Measurements from ENCODE around the gene PTPRK. TPM values are rescaled to one million over a fixed set of nuclear protein-coding genes. Genes with fewer than 3 reads are reported as not detected.

PTPRK gene
- total and polyA plus RNA-seq, 3 experiments from 2014 or later = 0.74 to 23.0 (median 21.3) TPM

GRCh38 chr6:128479048-128479666 lies 41.2 kb downstream of the PTPRK start:
- H3K27me3 Mint-ChIP-seq = peaks cover 2 to 7% of the 10 kb centered on the region in 2 donors
- Histone ChIP-seq H3K27me3 (ENCODE audit: insufficient read depth, low read length, poor library complexity, severe bottlenecking) (no peaks in the 10 kb centered on the region), H3K4me1 (ENCODE audit: insufficient read depth, low read length) (peaks cover 10% of the 10 kb centered on the region), H3K4me3 (ENCODE audit: low read length) (peak overlapping the region; percentile 48), H3K9me3 (ENCODE audit: low read length) (no peaks in the 10 kb centered on the region), H3K36me3 (ENCODE audit: insufficient read depth, low read length) (no peaks in the 10 kb centered on the region), H3K27ac (ENCODE audit: low read depth, low read length) (no peak overlapping the region)
- H3K4me3 Mint-ChIP-seq = peak overlapping the region; percentile 67 to 88 (median 84)
- ChIA-PET CTCF (no interaction called here), POLR2A (no interaction called here)
- no peak for DNase-seq
- no peaks in the 10 kb centered on the region for H3K9me3 Mint-ChIP-seq
- peak overlapping the region in 3 of 8 donors; percentile 4 to 64 (median 36) for H3K27ac Mint-ChIP-seq
- H3K36me3 Mint-ChIP-seq = peaks cover 0 to 1% (median 0%) of the 10 kb centered on the region in 3 donors
- peaks cover 8 to 17% (median 12%) of the 10 kb centered on the region in 3 donors for H3K4me1 Mint-ChIP-seq

GRCh38 chr6:128478230-128479047 lies 42.0 kb downstream of the PTPRK start:
- Histone ChIP-seq H3K36me3 (ENCODE audit: insufficient read depth, low read length) (no peaks in the 10 kb centered on the region), H3K4me3 (ENCODE audit: low read length) (peak overlapping the region; percentile 48), H3K4me1 (ENCODE audit: insufficient read depth, low read length) (peaks cover 10% of the 10 kb centered on the region), H3K27ac (ENCODE audit: low read depth, low read length) (no peak overlapping the region), H3K9me3 (ENCODE audit: low read length) (no peaks in the 10 kb centered on the region), H3K27me3 (ENCODE audit: insufficient read depth, low read length, poor library complexity, severe bottlenecking) (no peaks in the 10 kb centered on the region)
- Mint-ChIP-seq H3K36me3 (peaks cover 0 to 1% (median 0%) of the 10 kb centered on the region in 3 donors), H3K27me3 (peaks cover 1 to 2% of the 10 kb centered on the region in 2 donors), H3K27ac (peak overlapping the region in 5 of 8 donors; percentile 29 to 87 (median 49)), H3K4me1 (peaks cover 8 to 17% (median 12%) of the 10 kb centered on the region in 3 donors), H3K4me3 (peak overlapping the region; percentile 67 to 88 (median 84)), H3K9me3 (no peaks in the 10 kb centered on the region)
- CTCF ChIA-PET = no interaction called here
- DNase-seq = peak in 2 of 5 donors; percentile 2 to 9
- POLR2A ChIA-PET = no interaction called here

- no peak for DNase-seq
- Histone ChIP-seq H3K4me3 (ENCODE audit: low read length) (no peak overlapping the region), H3K4me1 (ENCODE audit: insufficient read depth, low read length) (peaks cover 10% of the 10 kb centered on the region), H3K27me3 (ENCODE audit: insufficient read depth, low read length, poor library complexity, severe bottlenecking) (no peaks in the 10 kb centered on the region), H3K27ac (ENCODE audit: low read depth, low read length) (no peak overlapping the region), H3K9me3 (ENCODE audit: low read length) (no peaks in the 10 kb centered on the region), H3K36me3 (ENCODE audit: insufficient read depth, low read length) (no peaks in the 10 kb centered on the region)
- H3K4me1 Mint-ChIP-seq = peaks cover 8 to 17% (median 12%) of the 10 kb centered on the region in 3 donors
- ChIA-PET CTCF (no interaction called here), POLR2A (no interaction called here)
- H3K4me3 Mint-ChIP-seq = no peak overlapping the region
- no peak overlapping the region for H3K27ac Mint-ChIP-seq
- H3K27me3 Mint-ChIP-seq = peaks cover 0 to 3% of the 10 kb centered on the region in 2 donors
- peaks cover 0 to 1% (median 0%) of the 10 kb centered on the region in 3 donors for H3K36me3 Mint-ChIP-seq
- H3K9me3 Mint-ChIP-seq = no peaks in the 10 kb centered on the region
These were observed 45.5 kb downstream of the PTPRK start for GRCh38 chr6:128474933-128475332.

GRCh38 chr6:128474481-128474880 lies 45.9 kb downstream of the PTPRK start:
- no peak overlapping the region for H3K27ac Mint-ChIP-seq
- no peaks in the 10 kb centered on the region for H3K9me3 Mint-ChIP-seq
- ChIA-PET CTCF (no interaction called here), POLR2A (no interaction called here)
- Histone ChIP-seq H3K27ac (ENCODE audit: low read depth, low read length) (no peak overlapping the region), H3K4me3 (ENCODE audit: low read length) (no peak overlapping the region), H3K9me3 (ENCODE audit: low read length) (no peaks in the 10 kb centered on the region), H3K36me3 (ENCODE audit: insufficient read depth, low read length) (no peaks in the 10 kb centered on the region), H3K27me3 (ENCODE audit: insufficient read depth, low read length, poor library complexity, severe bottlenecking) (no peaks in the 10 kb centered on the region), H3K4me1 (ENCODE audit: insufficient read depth, low read length) (peaks cover 10% of the 10 kb centered on the region)
- no peak for DNase-seq
- H3K4me3 Mint-ChIP-seq = no peak overlapping the region
- peaks cover 0 to 1% (median 0%) of the 10 kb centered on the region in 3 donors for H3K36me3 Mint-ChIP-seq
- peaks cover 0 to 3% of the 10 kb centered on the region in 2 donors for H3K27me3 Mint-ChIP-seq
- peaks cover 8 to 17% (median 12%) of the 10 kb centered on the region in 3 donors for H3K4me1 Mint-ChIP-seq

GRCh38 chr6:128471907-128472306 lies 48.5 kb downstream of the PTPRK start:
- POLR2A ChIA-PET = no interaction called here
- H3K27me3 Mint-ChIP-seq = peaks cover 0 to 7% of the 10 kb centered on the region in 2 donors
- no peak overlapping the region for H3K27ac ChIP-seq (ENCODE audit: low read depth, low read length)
- H3K9me3 ChIP-seq (ENCODE audit: low read length) = no peaks in the 10 kb centered on the region
- H3K36me3 Mint-ChIP-seq = peaks cover 0 to 1% (median 0%) of the 10 kb centered on the region in 3 donors
- no peaks in the 10 kb centered on the region for H3K9me3 Mint-ChIP-seq
- no peak for DNase-seq
- no peak overlapping the region for H3K27ac Mint-ChIP-seq
- no peak overlapping the region for H3K4me3 ChIP-seq (ENCODE audit: low read length)
- CTCF ChIA-PET = no interaction called here
- no peaks in the 10 kb centered on the region for H3K36me3 ChIP-seq (ENCODE audit: insufficient read depth, low read length)
- no peaks in the 10 kb centered on the region for H3K4me1 Mint-ChIP-seq
- no peaks in the 10 kb centered on the region for H3K27me3 ChIP-seq (ENCODE audit: insufficient read depth, low read length, poor library complexity, severe bottlenecking)
- H3K4me3 Mint-ChIP-seq = no peak overlapping the region
- H3K4me1 ChIP-seq (ENCODE audit: insufficient read depth, low read length) = no peaks in the 10 kb centered on the region

GRCh38 chr6:128465368-128466343 lies 54.7 kb downstream of the PTPRK start:
- Histone ChIP-seq H3K9me3 (ENCODE audit: low read length) (no peaks in the 10 kb centered on the region), H3K4me3 (ENCODE audit: low read length) (no peak overlapping the region), H3K36me3 (ENCODE audit: insufficient read depth, low read length) (no peaks in the 10 kb centered on the region), H3K27me3 (ENCODE audit: insufficient read depth, low read length, poor library complexity, severe bottlenecking) (no peaks in the 10 kb centered on the region), H3K4me1 (ENCODE audit: insufficient read depth, low read length) (no peaks in the 10 kb centered on the region), H3K27ac (ENCODE audit: low read depth, low read length) (no peak overlapping the region)
- POLR2A ChIA-PET = no interaction called here
- Mint-ChIP-seq H3K36me3 (peaks cover 0 to 1% (median 0%) of the 10 kb centered on the region in 3 donors), H3K4me1 (no peaks in the 10 kb centered on the region), H3K27ac (no peak overlapping the region), H3K27me3 (peaks cover 2 to 18% of the 10 kb centered on the region in 2 donors), H3K9me3 (no peaks in the 10 kb centered on the region), H3K4me3 (no peak overlapping the region)
- DNase-seq = no peak
- CTCF ChIA-PET = no interaction called here

- Mint-ChIP-seq H3K4me1 (no peaks in the 10 kb centered on the region), H3K36me3 (peaks cover 0 to 1% (median 0%) of the 10 kb centered on the region in 3 donors), H3K27ac (no peak overlapping the region), H3K9me3 (no peaks in the 10 kb centered on the region), H3K27me3 (peaks cover 2 to 20% of the 10 kb centered on the region in 2 donors), H3K4me3 (no peak overlapping the region)
- Histone ChIP-seq H3K4me1 (ENCODE audit: insufficient read depth, low read length) (no peaks in the 10 kb centered on the region), H3K9me3 (ENCODE audit: low read length) (no peaks in the 10 kb centered on the region), H3K36me3 (ENCODE audit: insufficient read depth, low read length) (no peaks in the 10 kb centered on the region), H3K4me3 (ENCODE audit: low read length) (no peak overlapping the region), H3K27me3 (ENCODE audit: insufficient read depth, low read length, poor library complexity, severe bottlenecking) (no peaks in the 10 kb centered on the region), H3K27ac (ENCODE audit: low read depth, low read length) (no peak overlapping the region)
- ChIA-PET POLR2A (no interaction called here), CTCF (no interaction called here)
- no peak for DNase-seq
These were observed 55.6 kb downstream of the PTPRK start for GRCh38 chr6:128464790-128465189.

Measured in CD8-positive, alpha-beta memory T cell (primary cell).